Measurements from ENCODE around the gene ASRGL1.

The ASRGL1 gene

DNA sequence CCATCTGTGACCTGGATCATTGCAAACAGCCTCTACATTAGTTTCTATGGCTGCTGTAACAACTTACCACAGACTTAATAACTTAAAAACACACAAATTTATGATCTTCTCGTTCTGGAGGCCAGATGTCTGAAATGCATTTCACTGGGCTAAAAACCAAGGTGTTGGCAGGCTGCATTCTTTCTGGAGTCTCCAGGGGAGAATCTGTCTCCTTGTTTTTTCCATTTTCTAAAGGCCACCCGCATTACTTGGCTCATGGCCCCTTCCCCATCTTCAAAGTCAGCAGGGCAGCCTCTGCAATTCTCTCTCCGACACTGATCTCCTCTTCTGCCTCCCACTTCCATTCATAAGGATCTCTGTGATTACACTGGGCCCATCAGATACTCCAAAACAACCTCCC is 93.2 kb downstream of the ASRGL1 start:
- no peak for DNase-seq
- H3K27me3 Mint-ChIP-seq: no peaks in the 10 kb centered on the region
- H3K4me1 Mint-ChIP-seq: peaks cover 67% of the 10 kb centered on the region
- H3K9me3 Mint-ChIP-seq: no peaks in the 10 kb centered on the region
- H3K36me3 Mint-ChIP-seq (ENCODE audit: low read depth): no peaks in the 10 kb centered on the region
- no peak for ATAC-seq
- H3K4me3 Mint-ChIP-seq: no peak overlapping the region
- no peak overlapping the region for H3K27ac Mint-ChIP-seq

DNA sequence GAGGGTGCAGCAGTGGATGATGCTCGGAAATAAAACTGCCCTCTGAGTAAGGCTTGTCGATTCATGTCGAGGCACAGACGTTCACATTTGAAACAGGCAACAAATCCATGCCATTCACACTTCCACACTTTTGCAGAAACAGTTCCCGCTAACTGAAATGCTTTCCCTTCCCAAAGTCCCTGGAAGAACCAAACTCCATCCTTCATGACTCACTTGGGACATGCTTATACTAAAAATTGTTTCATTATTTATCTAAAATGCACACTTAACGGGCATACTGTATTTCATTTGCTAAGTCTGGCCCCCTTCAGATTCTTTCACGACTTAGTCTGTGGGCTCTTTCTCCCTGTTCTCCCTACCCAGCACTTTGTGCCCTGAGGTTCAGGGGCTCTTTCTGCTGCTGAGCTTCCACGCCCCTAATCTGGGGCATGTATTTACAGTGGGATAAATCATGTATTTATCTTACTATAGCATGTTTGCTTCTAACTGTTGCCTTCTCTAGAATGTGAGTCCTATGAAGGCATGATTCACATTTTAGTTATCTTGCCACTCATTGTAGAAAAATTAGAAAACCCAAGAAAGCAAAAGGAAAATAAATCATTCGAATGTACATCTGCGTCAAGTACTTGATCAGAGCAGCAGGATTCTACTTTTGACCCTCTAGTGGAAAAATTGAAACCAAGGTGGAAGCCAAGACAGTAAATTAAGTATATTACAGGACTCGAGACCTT is 94.1 kb downstream of the ASRGL1 start:
- Mint-ChIP-seq H3K27me3 (no peaks in the 10 kb centered on the region), H3K27ac (no peak overlapping the region), H3K4me3 (no peak overlapping the region), H3K9me3 (no peaks in the 10 kb centered on the region), H3K4me1 (peaks cover 70% of the 10 kb centered on the region), H3K36me3 (ENCODE audit: low read depth) (no peaks in the 10 kb centered on the region)
- DNase-seq (no peak), ATAC-seq (no peak)

DNA sequence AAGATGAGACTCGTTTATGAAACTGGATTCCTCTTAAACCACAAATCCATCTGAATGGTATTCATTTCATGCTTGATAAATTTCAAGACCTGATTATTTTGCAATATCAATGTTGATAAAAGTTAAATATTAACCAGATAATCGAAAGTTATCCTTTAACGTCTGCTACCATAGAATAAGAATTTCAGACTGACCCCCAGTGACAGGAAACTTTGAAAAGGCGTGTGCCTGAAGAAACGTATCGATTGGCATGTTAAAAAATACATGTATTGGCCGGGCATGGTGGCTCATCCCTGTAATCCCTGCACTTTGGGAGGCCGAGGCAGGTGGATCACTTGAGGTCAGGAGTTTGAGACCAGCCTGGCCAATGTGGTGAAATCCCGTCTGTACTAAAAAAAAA is 95.4 kb downstream of the ASRGL1 start:
- Mint-ChIP-seq H3K27ac (no peak overlapping the region), H3K4me3 (no peak overlapping the region), H3K4me1 (peaks cover 57% of the 10 kb centered on the region), H3K27me3 (no peaks in the 10 kb centered on the region), H3K9me3 (no peaks in the 10 kb centered on the region), H3K36me3 (ENCODE audit: low read depth) (no peaks in the 10 kb centered on the region)
- ATAC-seq (no peak), DNase-seq (no peak)

DNA sequence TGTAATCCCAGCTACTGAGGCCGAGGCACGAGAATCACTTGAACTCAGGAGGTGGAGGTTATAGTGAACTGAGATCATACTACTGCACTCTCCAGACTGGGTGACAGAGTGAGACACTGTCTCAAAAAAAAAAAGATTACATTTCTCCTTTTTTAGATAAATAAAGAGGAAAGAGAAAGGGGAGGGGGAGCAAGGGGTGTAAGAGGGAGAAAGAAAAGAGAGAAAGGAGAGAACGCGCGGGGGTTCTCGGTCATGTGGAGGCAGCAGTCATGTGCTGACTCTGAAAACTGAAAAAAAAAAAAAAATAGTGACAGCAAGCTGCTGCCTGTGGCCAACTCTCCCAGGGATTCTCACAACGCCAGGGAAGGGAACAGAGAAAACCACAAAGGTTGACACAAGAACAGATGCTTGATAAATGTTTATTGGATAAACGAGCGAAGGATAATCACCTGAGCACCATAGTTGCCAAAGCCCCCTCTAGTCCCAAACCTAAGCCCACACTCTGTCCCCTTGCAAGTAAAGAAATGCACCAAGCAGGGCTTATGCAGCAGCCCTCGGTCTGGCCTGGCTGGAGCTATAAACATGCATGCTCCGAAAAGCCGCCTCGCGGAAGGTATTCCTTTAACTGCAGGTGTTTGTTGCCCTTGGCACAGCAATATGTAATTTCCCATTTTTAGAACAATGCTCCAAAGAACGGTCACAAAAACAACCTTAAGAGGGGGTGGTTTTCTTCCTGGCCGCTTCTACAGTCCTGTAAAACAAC is 96.1 kb downstream of the ASRGL1 start:
- Mint-ChIP-seq H3K36me3 (ENCODE audit: low read depth) (no peaks in the 10 kb centered on the region), H3K27ac (no peak overlapping the region)

DNA sequence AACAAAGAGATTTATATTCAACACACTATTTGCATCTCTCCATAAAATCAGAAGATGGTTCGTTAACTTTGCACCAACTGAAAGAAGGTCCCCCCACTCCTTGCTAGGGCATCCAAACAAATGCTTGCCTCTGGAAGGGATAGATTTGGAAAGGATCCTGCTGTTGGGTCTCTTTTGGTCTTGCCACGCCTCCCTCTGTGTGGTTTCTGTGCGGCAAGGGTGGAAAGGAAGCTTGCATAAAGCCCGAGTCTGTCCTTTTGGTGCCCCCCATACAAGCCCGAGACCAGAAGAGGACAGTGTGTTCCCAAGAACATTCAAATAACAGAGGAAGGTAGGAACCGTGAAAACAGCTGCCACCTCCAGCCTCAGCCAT is 96.6 kb downstream of the ASRGL1 start:
- no peaks in the 10 kb centered on the region for H3K36me3 Mint-ChIP-seq (ENCODE audit: low read depth)
- no peaks in the 10 kb centered on the region for H3K27me3 Mint-ChIP-seq
- DNase-seq (no peak), ATAC-seq (no peak)
- H3K9me3 Mint-ChIP-seq: no peaks in the 10 kb centered on the region
- H3K4me3 Mint-ChIP-seq: no peak overlapping the region
- peaks cover 45% of the 10 kb centered on the region for H3K4me1 Mint-ChIP-seq
- H3K27ac Mint-ChIP-seq: peak overlapping the region; percentile 12

More for the DNA sequence above, 96.1 kb downstream of the ASRGL1 start:
- peaks cover 51% of the 10 kb centered on the region for H3K4me1 Mint-ChIP-seq
- no peaks in the 10 kb centered on the region for H3K27me3 Mint-ChIP-seq
- no peak overlapping the region for H3K4me3 Mint-ChIP-seq
- no peak for DNase-seq
- H3K9me3 Mint-ChIP-seq: no peaks in the 10 kb centered on the region
- no peak for ATAC-seq

DNA sequence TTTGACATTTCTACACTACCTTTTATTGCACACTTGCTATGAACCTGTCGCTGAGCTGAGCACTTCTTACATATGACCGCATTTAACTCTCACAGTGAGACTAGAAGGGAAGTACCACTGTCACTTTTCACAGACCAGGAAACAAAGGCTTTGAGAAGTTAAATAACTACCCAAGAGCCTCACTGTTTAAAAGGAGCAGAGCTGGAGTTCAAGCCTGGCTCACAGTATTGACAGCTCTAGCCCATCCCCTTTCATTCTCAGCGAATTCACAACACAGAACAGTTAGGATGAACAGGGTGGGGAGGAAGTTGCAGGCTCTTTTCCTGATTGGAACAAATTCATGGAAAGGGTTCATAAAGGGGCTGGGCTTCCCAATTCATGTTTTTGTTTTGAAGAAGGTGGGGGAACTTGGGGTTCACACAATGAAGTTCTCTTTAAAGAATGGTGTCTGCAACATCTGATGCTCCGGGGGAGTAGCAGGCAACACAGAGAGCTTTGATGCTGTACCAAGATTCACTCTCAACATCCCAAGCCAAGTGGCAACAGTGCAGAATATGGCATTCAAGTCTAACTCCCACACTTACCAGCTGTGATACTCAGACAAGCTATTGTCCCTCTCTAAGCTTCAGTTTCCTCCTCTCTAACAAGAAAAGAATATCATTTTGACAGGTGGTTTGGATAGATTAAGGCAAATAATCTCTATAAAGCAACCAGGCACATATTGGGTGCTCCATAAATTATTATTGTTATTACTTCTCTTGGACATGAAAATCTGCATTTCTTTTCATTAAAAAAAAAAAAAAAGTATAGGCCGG is 98.8 kb downstream of the ASRGL1 start:
- no peak for ATAC-seq

DNA sequence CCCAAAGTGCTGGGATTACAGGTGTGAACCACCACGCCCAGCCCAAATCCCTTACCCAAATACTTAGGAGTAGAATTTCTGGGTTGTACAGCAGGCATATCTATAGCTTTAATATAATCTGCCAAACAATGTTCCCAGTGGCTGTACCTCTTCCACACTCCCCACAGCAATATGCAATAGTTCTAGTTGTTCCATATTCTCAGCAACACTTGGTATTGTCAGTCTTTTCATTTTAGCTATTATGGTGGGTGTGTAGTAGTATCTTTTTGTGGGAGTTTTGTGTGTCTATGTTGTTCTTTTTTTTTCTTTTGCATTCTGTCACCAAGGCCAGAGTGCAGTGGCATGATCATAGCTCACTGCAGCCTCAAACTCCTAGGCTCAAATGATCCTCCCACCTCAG is 100.4 kb downstream of the ASRGL1 start:
- Mint-ChIP-seq H3K27ac (no peak overlapping the region), H3K27me3 (no peaks in the 10 kb centered on the region), H3K4me1 (peaks cover 29% of the 10 kb centered on the region), H3K36me3 (ENCODE audit: low read depth) (no peaks in the 10 kb centered on the region), H3K4me3 (no peak overlapping the region), H3K9me3 (no peaks in the 10 kb centered on the region)
- ATAC-seq (no peak), DNase-seq (no peak)

More for the DNA sequence above, 98.8 kb downstream of the ASRGL1 start:
- Mint-ChIP-seq H3K27ac (no peak overlapping the region), H3K27me3 (no peaks in the 10 kb centered on the region), H3K4me1 (peaks cover 36% of the 10 kb centered on the region), H3K4me3 (no peak overlapping the region), H3K9me3 (no peaks in the 10 kb centered on the region), H3K36me3 (ENCODE audit: low read depth) (no peaks in the 10 kb centered on the region)
- DNase-seq: no peak

DNA sequence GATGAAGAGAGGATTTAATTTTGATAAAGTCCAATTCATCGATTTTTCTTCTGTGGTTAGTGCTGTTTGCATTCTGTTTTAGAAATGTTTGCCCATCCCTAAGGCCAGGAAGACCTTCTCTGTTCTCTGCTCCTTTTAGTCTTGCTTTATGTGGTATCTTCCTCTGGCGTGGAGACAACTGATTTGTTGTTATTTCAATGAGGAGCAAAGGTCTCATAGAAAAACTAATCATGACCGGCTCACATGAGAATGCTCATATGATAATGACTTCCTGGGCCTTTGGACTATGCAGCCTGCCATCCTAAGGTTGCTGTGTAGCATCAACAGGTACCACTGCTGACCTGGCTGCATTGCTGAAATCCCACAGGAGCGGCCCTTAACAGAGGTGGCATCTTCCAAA is 101.4 kb downstream of the ASRGL1 start:
- no peak overlapping the region for H3K27ac Mint-ChIP-seq
- no peaks in the 10 kb centered on the region for H3K36me3 Mint-ChIP-seq (ENCODE audit: low read depth)

DNA sequence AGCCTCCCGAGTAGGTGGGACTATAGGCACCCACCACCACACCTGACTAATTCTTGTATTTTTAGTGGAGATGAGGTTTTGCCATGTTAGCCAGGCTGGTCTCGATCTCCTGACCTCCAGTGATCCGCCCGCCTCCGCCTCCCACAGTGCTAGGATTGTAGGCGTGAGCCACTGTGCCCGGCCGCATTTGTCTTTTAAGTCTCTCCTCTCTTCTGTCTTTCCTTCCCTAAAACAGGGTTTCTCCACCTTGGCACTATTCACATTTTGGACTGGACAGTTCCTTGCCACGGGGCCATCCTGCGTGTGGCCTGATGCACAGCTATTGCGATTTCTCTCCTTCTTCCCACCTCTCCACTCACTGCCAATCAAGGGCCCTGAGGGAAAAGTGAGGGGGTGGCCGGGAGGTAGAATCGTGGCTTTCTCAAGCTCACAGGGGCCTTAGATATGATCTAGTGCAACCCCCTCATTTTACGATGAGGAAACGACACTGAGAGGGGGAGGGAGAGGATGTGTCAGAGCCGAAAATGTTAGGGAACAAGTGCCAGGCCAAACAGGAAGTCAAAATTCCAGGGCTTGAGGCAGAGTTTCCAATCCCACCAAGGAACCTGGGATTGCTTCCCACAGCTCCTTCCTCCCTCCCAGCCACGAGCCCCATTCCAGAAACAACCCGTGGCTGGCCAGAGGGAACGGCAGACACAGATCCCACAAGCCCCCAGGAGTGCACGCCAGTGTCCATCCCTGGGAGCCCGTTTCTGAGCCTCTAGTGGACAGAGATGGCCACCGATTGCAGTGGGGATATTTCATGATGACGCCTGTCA is 102.7 kb downstream of the ASRGL1 start:
- H3K9me3 Mint-ChIP-seq: no peaks in the 10 kb centered on the region
- no peak overlapping the region for H3K27ac Mint-ChIP-seq
- DNase-seq (no peak), ATAC-seq (no peak)
- H3K4me3 Mint-ChIP-seq: no peak overlapping the region
- H3K36me3 Mint-ChIP-seq (ENCODE audit: low read depth): no peaks in the 10 kb centered on the region
- peaks cover under 1% of the 10 kb centered on the region for H3K27me3 Mint-ChIP-seq
- peaks cover 20% of the 10 kb centered on the region for H3K4me1 Mint-ChIP-seq

More for the DNA sequence above, 101.4 kb downstream of the ASRGL1 start:
- no peaks in the 10 kb centered on the region for H3K9me3 Mint-ChIP-seq
- DNase-seq (no peak), ATAC-seq (no peak)
- H3K4me1 Mint-ChIP-seq: peaks cover 21% of the 10 kb centered on the region
- no peak overlapping the region for H3K4me3 Mint-ChIP-seq
- no peaks in the 10 kb centered on the region for H3K27me3 Mint-ChIP-seq
